Measurements from ENCODE around the gene HFM1. TPM values are rescaled to one million over a fixed set of nuclear protein-coding genes. Genes with fewer than 3 reads are reported as not detected.

HFM1 gene
- total RNA-seq, 1 donor from 2014 or later = 2.5 TPM

GRCh38 chr1:91224878-91225277 lies 179.8 kb downstream of the HFM1 start:
- peaks cover 4% of the 10 kb centered on the region for H3K27me3 Mint-ChIP-seq (ENCODE audit: unreplicated experiment)
- no peak for DNase-seq (ENCODE audit: low spot score)
- H3K36me3 Mint-ChIP-seq (ENCODE audit: low read depth, unreplicated experiment) = no peaks in the 10 kb centered on the region
- no peak overlapping the region for H3K27ac Mint-ChIP-seq (ENCODE audit: unreplicated experiment)
- H3K4me3 Mint-ChIP-seq (ENCODE audit: unreplicated experiment) = no peak overlapping the region
- TF ChIP-seq CTCF (IDR thresholded peaks at IDR 0.05; ENCODE audit: unreplicated experiment) = no peak
- no peaks in the 10 kb centered on the region for H3K4me1 Mint-ChIP-seq (ENCODE audit: unreplicated experiment)
- H3K9me3 Mint-ChIP-seq (ENCODE audit: unreplicated experiment) = no peaks in the 10 kb centered on the region

GRCh38 chr1:91221017-91221416 lies 183.6 kb downstream of the HFM1 start:
- Mint-ChIP-seq H3K4me1 (ENCODE audit: unreplicated experiment) (no peaks in the 10 kb centered on the region), H3K36me3 (ENCODE audit: low read depth, unreplicated experiment) (peaks cover 5% of the 10 kb centered on the region), H3K4me3 (ENCODE audit: unreplicated experiment) (no peak overlapping the region), H3K27me3 (ENCODE audit: unreplicated experiment) (peaks cover 2% of the 10 kb centered on the region), H3K27ac (ENCODE audit: unreplicated experiment) (peak overlapping the region; percentile 20), H3K9me3 (ENCODE audit: unreplicated experiment) (peaks cover 7% of the 10 kb centered on the region)
- TF ChIP-seq CTCF (IDR thresholded peaks at IDR 0.05; ENCODE audit: unreplicated experiment) = no peak
- no peak for DNase-seq (ENCODE audit: low spot score)

GRCh38 chr1:91217911-91218310 lies 186.7 kb downstream of the HFM1 start:
- no peak overlapping the region for H3K27ac Mint-ChIP-seq (ENCODE audit: unreplicated experiment)
- H3K4me1 Mint-ChIP-seq (ENCODE audit: unreplicated experiment) = no peaks in the 10 kb centered on the region
- TF ChIP-seq CTCF (IDR thresholded peaks at IDR 0.05; ENCODE audit: unreplicated experiment) = no peak
- no peak overlapping the region for H3K4me3 Mint-ChIP-seq (ENCODE audit: unreplicated experiment)
- H3K9me3 Mint-ChIP-seq (ENCODE audit: unreplicated experiment) = peaks cover 7% of the 10 kb centered on the region
- H3K27me3 Mint-ChIP-seq (ENCODE audit: unreplicated experiment) = peaks cover 2% of the 10 kb centered on the region
- DNase-seq (ENCODE audit: low spot score) = no peak
- H3K36me3 Mint-ChIP-seq (ENCODE audit: low read depth, unreplicated experiment) = peaks cover 5% of the 10 kb centered on the region

Other genes with a start within 250 kb of the HFM1 start
- gene CDC7, start 96.0 kb upstream of the HFM1 start, total RNA-seq (ENCODE audit: unreplicated experiment) = 21.3 TPM

All from endothelial cell (in vitro differentiated cells).